Measurements from ENCODE around the gene LYSMD1. TPM values are rescaled to one million over a fixed set of nuclear protein-coding genes. Genes with fewer than 3 reads are reported as not detected.

The LYSMD1 gene
- polyA plus RNA-seq, 1 of the 3 experiments (the other 2 are of a cell fraction), result 4.5 TPM

- Histone ChIP-seq H4K20me1 (ENCODE audit: insufficient read depth) (no peaks in the 10 kb centered on the region), H3K27me3 (ENCODE audit: insufficient read depth) (no peaks in the 10 kb centered on the region), H3K4me1 (ENCODE audit: control insufficient read depth in 1 of 2, insufficient read depth in 2 of 2, low read depth in 1 of 2, low read length in 1 of 2) (no peaks in the 10 kb centered on the region), H3K9me2 (no peaks in the 10 kb centered on the region), H3K4me2 (no peak within 1 kb of the TSS), H3F3A (replicated peaks; ENCODE audit: insufficient read depth) (peaks cover 13% of the 10 kb centered on the region), H3K9ac (no peak within 1 kb of the TSS), H3K9me3 (no peaks in the 10 kb centered on the region), H3K79me2 (ENCODE audit: insufficient read depth) (no peaks in the 10 kb centered on the region), H3K36me3 (replicated peaks in 1 of 2; ENCODE audit: control insufficient read depth in 1 of 2, insufficient read depth in 2 of 2, low read length in 1 of 2) (peaks cover 26 to 40% of the 10 kb centered on the region in 2 experiments), H3K4me3 (ENCODE audit: low read depth in 2 of 2, low read length in 1 of 2) (no peak within 1 kb of the TSS), H3K27ac (ENCODE audit: low read depth in 2 of 2, low read length in 1 of 2) (no peak within 1 kb of the TSS), H2AFZ (ENCODE audit: low read depth) (no peak within 1 kb of the TSS)
- TF ChIP-seq CTCF (IDR thresholded peaks at IDR 0.05), result peak; percentile 64
- no peak for TF ChIP-seq SIN3A (IDR thresholded peaks at IDR 0.05; ENCODE audit: borderline replicate concordance, low read depth, low read length)
- POLR2A ChIA-PET, result interaction anchor here (1.4 kb wide), 1 partner anchor 14 kb away, joined by 6 read pairs; the partner anchor contains the start of gene VPS72
- 64% methylated on average over 4 of the region's 4 CpGs for WGBS (ENCODE audit: low lambda C conversion rate)
- CTCF ChIA-PET, result interaction anchor here (0.5 to 3.1 kb wide), 12 partner anchors 8 to 235 kb away, joined by 3 to 21 read pairs (median 4); partner anchors contain the start of genes LYSMD1, MINDY1, SCNM1 and VPS72
- DNase-seq, result peak; percentile 67
Measured at GRCh38 chr1:151175863-151176262, 10.2 kb upstream of the LYSMD1 start, which contains the start of gene TMOD4. Gene TMOD4 (minus strand): TSS chr1:151175981. CDS start chr1:151174875, 1,106 bp downstream.

- DNase-seq, result no peak
- POLR2A ChIA-PET, result interaction anchor here (1.4 kb wide), 1 partner anchor 15 kb away, joined by 6 read pairs; the partner anchor contains the start of gene VPS72
- CTCF ChIA-PET, result interaction anchor here (0.5 to 3.1 kb wide), 14 partner anchors 7 to 236 kb away, joined by 3 to 21 read pairs (median 4); partner anchors contain the start of genes LYSMD1, MINDY1, SCNM1 and VPS72
- TF ChIP-seq GATA2 (CRISPR knock-in tag; IDR thresholded peaks at IDR 0.05), result no peak
- no peak for TF ChIP-seq NFIC (IDR thresholded peaks at IDR 0.05; ENCODE audit: borderline replicate concordance)
- no peak for TF ChIP-seq GABPA (IDR thresholded peaks at IDR 0.05; ENCODE audit: low read depth)
- TF ChIP-seq PBX3 (IDR thresholded peaks at IDR 0.05), result no peak
- TF ChIP-seq YY1 (IDR thresholded peaks at IDR 0.05; ENCODE audit: low read depth), result no peak
- no peak for TF ChIP-seq RXRA (IDR thresholded peaks at IDR 0.05; ENCODE audit: borderline replicate concordance, low read depth)
- TF ChIP-seq IRF3 (IDR thresholded peaks at IDR 0.05; ENCODE audit: low read depth, low read length), result no peak
- Histone ChIP-seq H3K4me1 (ENCODE audit: control insufficient read depth in 1 of 2, insufficient read depth in 2 of 2, low read depth in 1 of 2, low read length in 1 of 2) (no peaks in the 10 kb centered on the region), H4K20me1 (ENCODE audit: insufficient read depth) (no peaks in the 10 kb centered on the region), H3K9me3 (no peaks in the 10 kb centered on the region), H3K79me2 (ENCODE audit: insufficient read depth) (no peaks in the 10 kb centered on the region), H3K27me3 (ENCODE audit: insufficient read depth) (no peaks in the 10 kb centered on the region), H3K9me2 (no peaks in the 10 kb centered on the region), H2AFZ (ENCODE audit: low read depth) (no peak overlapping the region), H3K36me3 (replicated peaks in 1 of 2; ENCODE audit: control insufficient read depth in 1 of 2, insufficient read depth in 2 of 2, low read length in 1 of 2) (peaks cover 26 to 44% of the 10 kb centered on the region in 2 experiments), H3F3A (replicated peaks; ENCODE audit: insufficient read depth) (peaks cover 13% of the 10 kb centered on the region), H3K4me3 (ENCODE audit: low read depth in 2 of 2, low read length in 1 of 2) (no peak overlapping the region), H3K27ac (ENCODE audit: low read depth in 2 of 2, low read length in 1 of 2) (no peak overlapping the region), H3K9ac (no peak overlapping the region), H3K4me2 (no peak overlapping the region)
- WGBS (ENCODE audit: low lambda C conversion rate), result 92% methylated on average over 6 of the region's 6 CpGs
Measured at GRCh38 chr1:151175041-151175741, 9.5 kb upstream of the LYSMD1 start.
